Keratinocyte (primary cell): Measurements from ENCODE around the gene MICALL1.
"Not testable (repeated sequence)": the region's sequence is repeated elsewhere in the genome, so short reads cannot be mapped to it uniquely, and the experiment has no call there.

Source experiments
- EZH2 ChIP-seq: IDR thresholded peaks from one replicate; pipeline ENCODE4 v1.6.1; 2012; ENCODE audit warnings: inconsistent platforms, mild to moderate bottlenecking, low read length, moderate library complexity
- TF ChIP-seq, protein P1 (sequence below), 3 experiments: IDR thresholded peaks in 1 of 3; conservative IDR thresholded peaks in 1 of 3; optimal IDR thresholded peaks in 1 of 3; 2 replicates in 2 of 3; 3 replicates in 1 of 3; pipeline versions ENCODE3 to v1.5.1; 2011; ENCODE audit warnings: low read length in 3 of 3, mild to moderate bottlenecking in 3 of 3, moderate library complexity in 2 of 3, control low read depth in 1 of 3, inconsistent platforms in 1 of 3; ENCODE audit not compliant: insufficient read depth in 2 of 3; ENCODE audit errors: extremely low read depth in 1 of 3

DNA sequence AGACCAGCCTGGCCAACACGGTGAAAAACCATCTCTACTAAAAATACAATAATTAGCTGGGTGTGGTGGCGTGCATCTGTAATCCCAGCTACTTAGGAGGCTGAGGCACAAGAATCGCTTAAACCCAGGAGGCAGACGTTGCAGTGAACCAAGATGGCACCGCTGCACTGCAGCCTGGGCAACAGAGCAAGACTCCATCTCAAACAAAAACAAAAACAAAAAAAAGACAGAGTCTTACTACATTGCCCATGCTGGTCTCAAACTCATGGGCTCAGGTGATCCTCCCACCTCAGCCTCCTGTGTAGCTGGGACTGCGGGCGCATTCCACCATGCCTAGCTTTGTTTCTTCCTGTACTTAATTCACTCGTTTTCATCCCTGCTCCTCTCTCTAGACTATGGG is 69.9 kb downstream of the MICALL1 start:
- TF ChIP-seq, protein P1, sequence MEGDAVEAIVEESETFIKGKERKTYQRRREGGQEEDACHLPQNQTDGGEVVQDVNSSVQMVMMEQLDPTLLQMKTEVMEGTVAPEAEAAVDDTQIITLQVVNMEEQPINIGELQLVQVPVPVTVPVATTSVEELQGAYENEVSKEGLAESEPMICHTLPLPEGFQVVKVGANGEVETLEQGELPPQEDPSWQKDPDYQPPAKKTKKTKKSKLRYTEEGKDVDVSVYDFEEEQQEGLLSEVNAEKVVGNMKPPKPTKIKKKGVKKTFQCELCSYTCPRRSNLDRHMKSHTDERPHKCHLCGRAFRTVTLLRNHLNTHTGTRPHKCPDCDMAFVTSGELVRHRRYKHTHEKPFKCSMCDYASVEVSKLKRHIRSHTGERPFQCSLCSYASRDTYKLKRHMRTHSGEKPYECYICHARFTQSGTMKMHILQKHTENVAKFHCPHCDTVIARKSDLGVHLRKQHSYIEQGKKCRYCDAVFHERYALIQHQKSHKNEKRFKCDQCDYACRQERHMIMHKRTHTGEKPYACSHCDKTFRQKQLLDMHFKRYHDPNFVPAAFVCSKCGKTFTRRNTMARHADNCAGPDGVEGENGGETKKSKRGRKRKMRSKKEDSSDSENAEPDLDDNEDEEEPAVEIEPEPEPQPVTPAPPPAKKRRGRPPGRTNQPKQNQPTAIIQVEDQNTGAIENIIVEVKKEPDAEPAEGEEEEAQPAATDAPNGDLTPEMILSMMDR (optimal IDR thresholded peaks at IDR 0.05 in 1 of 3, IDR thresholded peaks at IDR 0.05 in 1 of 3, conservative IDR thresholded peaks at IDR 0.05 in 1 of 3; ENCODE audit: extremely low read depth in 1 of 3, insufficient read depth in 2 of 3, low read length in 3 of 3), result not testable (repeated sequence)
- not testable (repeated sequence) for TF ChIP-seq EZH2
